Measurements from ENCODE around the gene ARHGAP42.

DNA sequence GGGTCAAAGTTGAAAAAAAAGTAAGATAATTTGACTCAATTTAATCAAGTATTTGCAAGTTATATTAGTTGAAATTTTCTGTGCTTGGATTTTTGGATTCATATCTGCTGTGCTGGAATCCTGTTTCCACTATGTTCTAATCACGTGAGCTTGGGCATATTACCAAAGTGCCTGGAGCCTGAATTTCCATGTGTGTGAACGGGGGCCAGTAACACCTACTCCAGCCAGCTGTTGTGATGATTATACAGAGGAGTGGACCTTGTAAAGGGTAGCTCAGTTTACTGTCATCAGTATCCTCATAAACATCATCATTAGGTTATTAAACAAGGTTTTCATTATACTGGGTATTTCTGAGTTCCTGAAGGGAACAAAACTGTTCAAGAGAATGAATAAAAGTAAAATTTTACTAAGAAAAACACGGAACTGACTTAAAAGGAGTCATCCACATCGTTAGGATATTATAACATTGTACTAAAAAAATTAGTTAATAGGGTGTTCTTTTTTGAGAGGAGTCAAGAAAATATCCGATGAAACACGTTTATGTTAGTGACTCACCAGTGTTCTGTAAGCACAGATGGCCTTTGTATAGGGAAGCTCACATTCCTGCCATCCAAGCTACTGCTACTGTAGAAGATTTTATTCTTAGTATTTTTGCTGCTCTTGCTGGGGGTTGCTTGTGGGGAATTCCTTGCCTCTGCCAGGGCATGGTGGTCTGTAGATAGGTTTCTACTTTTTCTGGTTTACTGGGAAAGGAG is 144.1 kb downstream of the ARHGAP42 start:
- TF ChIP-seq POLR2A (IDR thresholded peaks at IDR 0.05): no peak
- TF ChIP-seq, protein P1, sequence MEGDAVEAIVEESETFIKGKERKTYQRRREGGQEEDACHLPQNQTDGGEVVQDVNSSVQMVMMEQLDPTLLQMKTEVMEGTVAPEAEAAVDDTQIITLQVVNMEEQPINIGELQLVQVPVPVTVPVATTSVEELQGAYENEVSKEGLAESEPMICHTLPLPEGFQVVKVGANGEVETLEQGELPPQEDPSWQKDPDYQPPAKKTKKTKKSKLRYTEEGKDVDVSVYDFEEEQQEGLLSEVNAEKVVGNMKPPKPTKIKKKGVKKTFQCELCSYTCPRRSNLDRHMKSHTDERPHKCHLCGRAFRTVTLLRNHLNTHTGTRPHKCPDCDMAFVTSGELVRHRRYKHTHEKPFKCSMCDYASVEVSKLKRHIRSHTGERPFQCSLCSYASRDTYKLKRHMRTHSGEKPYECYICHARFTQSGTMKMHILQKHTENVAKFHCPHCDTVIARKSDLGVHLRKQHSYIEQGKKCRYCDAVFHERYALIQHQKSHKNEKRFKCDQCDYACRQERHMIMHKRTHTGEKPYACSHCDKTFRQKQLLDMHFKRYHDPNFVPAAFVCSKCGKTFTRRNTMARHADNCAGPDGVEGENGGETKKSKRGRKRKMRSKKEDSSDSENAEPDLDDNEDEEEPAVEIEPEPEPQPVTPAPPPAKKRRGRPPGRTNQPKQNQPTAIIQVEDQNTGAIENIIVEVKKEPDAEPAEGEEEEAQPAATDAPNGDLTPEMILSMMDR (IDR thresholded peaks at IDR 0.05): no peak
